HG03139 (cell line): ENCODE results near the gene BCL6B.

Source experiments
- ATAC-seq: cut with Tn5 transposase; IDR thresholded peaks from one replicate; pipeline ENCODE4 v1.9.1; 2021; ENCODE audit not compliant: unreplicated experiment

Gene BCL6B

GRCh38 chr17:7056386-7056785, 33.5 kb downstream of the BCL6B start:
- ATAC-seq: no peak

GRCh38 chr17:7058831-7059447, 36.1 kb downstream of the BCL6B start:
- ATAC-seq: no peak

DNA sequence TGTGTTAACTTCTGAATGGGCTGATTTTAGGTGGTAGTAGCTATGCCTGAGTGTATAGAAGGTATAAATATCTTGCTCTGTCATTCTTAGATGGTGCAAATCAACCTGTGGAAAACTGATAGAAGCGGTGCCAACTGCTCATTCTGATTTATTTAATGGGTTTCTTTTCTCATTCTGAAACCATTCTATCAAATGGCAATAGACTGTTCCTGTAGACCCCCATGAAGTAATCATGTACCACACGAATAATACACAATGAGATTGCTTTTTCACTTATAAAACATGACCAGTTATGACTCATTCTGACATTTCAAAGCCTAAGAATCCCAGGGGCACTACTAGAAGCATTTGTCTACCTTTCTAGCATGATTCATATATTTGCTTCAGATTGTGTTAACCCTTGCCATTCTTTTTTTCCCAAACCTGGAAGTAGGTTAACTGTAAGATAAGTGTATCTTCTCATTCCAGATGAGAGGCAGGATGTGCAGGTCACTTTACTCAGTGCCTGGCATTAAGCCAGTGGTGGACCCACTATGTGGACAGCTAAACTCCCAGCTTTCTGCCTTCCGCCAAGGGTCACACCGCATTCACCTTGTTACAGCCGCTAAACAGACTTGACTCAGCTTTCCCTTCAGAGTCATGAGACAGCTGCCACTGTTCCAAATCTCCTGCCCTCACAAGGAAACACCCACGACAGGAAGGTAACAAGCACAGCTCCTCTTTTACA, 37.5 kb downstream of the BCL6B start:
- ATAC-seq: no peak

DNA sequence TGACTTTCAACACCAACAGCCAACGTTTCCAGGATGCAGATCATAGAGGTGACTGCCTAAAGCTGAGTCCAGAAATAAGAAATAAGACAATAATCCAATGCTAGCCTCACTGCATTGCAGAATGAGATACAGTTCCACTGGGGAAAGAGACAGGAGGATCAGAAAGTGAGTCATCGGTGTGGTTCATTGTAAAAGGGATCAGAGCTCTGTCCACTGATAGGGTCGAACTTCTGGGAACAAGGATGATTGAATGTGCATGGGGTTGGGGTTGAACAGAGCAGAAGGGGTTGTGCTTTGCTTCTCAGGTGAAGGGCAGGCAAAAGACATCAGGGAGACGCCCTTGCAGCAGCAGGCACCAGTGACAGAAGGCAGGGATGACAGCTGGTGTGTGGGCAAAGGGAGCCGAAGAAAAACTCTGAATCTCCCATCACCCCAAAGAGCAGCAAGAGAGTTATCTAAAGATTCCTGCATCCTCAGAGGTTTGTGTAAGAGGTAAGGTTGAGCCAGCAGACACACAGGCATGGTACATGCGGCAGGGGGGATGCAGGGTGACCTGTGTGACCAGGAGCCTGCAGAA, 40.8 kb downstream of the BCL6B start:
- ATAC-seq: no peak

DNA sequence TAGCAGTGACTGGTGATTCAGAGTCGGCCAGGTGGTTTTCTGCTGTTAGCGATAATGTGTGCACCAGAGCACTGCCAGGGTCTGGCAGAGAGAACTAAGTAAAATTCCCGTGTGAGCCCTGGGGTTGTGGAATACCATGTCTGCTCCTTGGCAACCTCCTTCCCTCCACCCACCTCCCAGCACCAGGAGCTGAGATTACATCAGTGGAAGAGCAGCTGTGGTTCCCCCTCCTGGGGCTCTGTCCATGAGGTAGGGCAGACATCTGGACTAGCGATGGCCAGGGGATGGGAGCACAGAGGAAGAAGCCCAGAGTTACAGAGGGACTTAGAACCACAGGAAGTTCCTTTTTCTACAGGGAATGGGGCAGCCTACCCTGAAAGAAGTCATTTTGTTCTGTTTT, 41.4 kb downstream of the BCL6B start:
- no peak for ATAC-seq

GRCh38 chr17:7067198-7067597, 44.3 kb downstream of the BCL6B start:
- no peak for ATAC-seq

DNA sequence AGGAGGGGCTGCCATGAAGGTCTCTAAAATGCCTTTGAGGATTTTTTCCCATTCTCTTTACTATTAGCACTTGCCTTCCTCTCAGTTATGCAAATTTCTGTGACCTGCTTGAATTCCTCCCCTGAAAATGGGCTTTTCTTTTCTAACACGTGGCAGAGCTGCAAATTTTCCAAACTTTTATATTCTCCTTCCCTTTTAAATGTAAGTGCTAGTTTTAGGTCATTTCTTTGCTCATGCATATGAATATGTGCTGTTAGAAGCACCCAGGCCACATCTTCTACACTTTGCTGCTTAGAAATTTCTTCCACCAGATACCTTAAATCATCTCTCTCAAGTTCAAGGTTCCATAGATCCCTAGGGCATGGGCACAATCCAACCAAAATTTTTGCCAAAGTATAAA, 45.4 kb downstream of the BCL6B start:
- no peak for ATAC-seq

GRCh38 chr17:7070712-7071111, 47.9 kb downstream of the BCL6B start:
- ATAC-seq: no peak

DNA sequence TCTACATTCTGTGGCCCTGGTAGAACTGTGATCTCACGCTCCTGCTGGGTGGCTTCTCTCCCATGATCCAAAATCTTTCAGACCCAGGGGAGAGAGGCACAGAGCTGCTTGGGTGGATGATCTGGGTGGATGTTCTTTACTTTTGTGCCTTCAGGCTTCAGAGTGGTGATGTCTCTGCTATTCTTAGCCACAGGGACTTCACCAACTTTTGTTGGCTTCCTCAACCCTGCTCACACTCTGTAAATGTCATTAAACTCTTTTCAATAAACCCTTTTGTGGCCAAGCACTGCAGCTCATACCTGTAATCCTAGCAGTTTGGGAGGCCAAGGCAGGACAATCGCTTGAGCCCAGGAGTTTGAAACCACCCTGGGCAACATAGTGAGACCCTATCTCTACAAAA, 49.6 kb downstream of the BCL6B start:
- ATAC-seq: no peak

GRCh38 chr17:7074931-7075330, 52.1 kb downstream of the BCL6B start:
- no peak for ATAC-seq

DNA sequence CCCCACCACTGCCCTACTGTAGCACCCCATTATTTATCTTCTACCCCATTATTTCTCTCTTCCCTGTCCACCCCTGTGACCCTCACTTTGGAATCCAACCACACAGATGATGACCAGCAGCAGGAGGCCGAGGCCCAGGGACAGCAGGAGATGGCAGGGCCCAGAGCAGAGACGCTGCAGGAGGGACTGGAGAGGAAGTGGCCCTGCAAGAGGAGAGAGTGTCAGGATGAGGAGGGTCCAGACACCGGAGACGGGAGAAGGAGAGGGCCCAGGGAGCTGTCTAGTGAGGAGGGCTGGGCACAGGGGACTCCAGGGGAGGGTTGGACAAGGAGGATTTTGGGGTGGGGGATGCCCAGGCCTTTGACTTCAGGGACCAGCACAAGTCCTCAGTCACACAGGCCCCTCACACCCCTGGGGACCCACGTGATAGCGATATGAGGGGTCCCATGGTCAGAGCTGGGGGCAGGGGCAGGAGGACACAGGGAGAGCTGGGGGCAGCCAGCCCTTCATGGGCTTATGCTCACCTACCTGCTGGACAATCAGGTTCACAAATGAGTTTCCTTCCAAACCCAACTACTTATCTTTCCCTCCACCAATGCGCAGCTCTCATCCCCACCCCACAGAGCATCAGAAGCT, 55.2 kb downstream of the BCL6B start:
- no peak for ATAC-seq

GRCh38 chr17:7078711-7079110, 55.9 kb downstream of the BCL6B start:
- no peak for ATAC-seq
